Activated T-cell treated with anti-CD3 and anti-CD28 coated beads, Interleukin-2, amount 50 U/mL, for 24 hours (primary cell): ENCODE results near the gene RSRC1.
A peak's percentile ranks its signal among the peaks of the same experiment; 100 is the strongest.

Source experiments
- DNase-seq: peaks from one replicate; pipeline ENCODE4 v3.0.0-alpha.2; 2020
- H3K27ac Mint-ChIP-seq: 2 replicates; pipeline ENCODE4 v1.8.0; 2020; ENCODE audit warnings: mild to moderate bottlenecking, mixed read lengths
- H3K27me3 Mint-ChIP-seq: 2 replicates; pipeline ENCODE4 v1.8.0; 2020; ENCODE audit warnings: mixed read lengths
- H3K36me3 Mint-ChIP-seq: 2 replicates; pipeline ENCODE4 v1.8.0; 2020; ENCODE audit warnings: low read depth, mixed read lengths
- H3K4me1 Mint-ChIP-seq: 2 replicates; pipeline ENCODE4 v1.8.0; 2020; ENCODE audit warnings: low read depth, mixed read lengths
- H3K4me3 Mint-ChIP-seq: 2 replicates; pipeline ENCODE4 v1.8.0; 2020; ENCODE audit warnings: mild to moderate bottlenecking, moderate library complexity, mixed read lengths
- H3K9me3 Mint-ChIP-seq: 2 replicates; pipeline ENCODE4 v1.8.0; 2020; ENCODE audit warnings: mixed read lengths

Gene RSRC1

DNA sequence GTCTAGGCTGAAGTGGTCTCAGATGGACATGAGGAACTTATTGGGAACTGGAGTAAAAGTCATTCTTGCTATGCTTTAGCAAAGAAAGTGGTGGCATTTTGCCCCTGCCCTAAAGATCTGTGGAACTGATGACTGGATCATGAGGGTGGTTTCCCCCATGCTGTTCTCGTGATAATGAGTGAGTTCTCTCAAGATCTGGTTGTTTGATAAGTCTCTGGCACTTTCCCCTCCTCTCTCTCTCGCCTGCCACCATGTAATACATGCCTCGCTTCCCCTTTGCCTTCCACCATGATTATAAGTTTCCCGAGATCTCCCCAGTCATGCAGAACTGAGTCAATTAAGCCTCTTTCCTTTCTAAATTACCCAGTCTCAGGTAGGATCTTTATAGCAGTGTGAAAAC, 449.6 kb downstream of the RSRC1 start:
- H3K4me1 Mint-ChIP-seq, result peaks cover 4% of the 10 kb centered on the region
- H3K4me3 Mint-ChIP-seq, result no peak overlapping the region
- H3K9me3 Mint-ChIP-seq, result no peaks in the 10 kb centered on the region

GRCh38 chr3:158560979-158561378, 451.1 kb downstream of the RSRC1 start:
- no peaks in the 10 kb centered on the region for H3K36me3 Mint-ChIP-seq
- H3K9me3 Mint-ChIP-seq, result peaks cover 4% of the 10 kb centered on the region
- no peak overlapping the region for H3K4me3 Mint-ChIP-seq
- H3K4me1 Mint-ChIP-seq, result peaks cover 4% of the 10 kb centered on the region
- no peak for DNase-seq
- H3K27me3 Mint-ChIP-seq, result peaks cover 26% of the 10 kb centered on the region
- no peak overlapping the region for H3K27ac Mint-ChIP-seq

More for the DNA sequence above, 449.6 kb downstream of the RSRC1 start:
- Mint-ChIP-seq H3K27me3 (peaks cover 21% of the 10 kb centered on the region), H3K27ac (no peak overlapping the region), H3K36me3 (no peaks in the 10 kb centered on the region)
- no peak for DNase-seq

DNA sequence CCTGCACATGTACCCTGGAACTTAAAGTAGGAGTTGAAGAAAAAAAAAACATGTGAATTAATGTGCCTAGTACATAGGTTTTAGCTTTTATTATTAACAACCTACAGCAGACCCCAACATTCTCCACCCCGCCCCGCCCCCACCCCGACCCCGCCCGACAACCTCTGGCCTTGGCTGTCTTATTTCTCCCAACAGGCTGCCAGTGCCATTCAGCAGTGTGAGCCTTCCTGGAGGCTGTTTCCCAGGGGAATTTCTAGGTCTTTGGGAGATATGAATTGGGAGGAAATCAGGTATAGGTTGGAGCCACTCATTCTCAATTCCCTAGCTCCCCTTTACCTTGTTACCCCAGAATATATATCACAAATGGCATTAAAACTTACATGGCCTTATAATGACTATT, 452.8 kb downstream of the RSRC1 start:
- no peak overlapping the region for H3K4me3 Mint-ChIP-seq
- peaks cover 29% of the 10 kb centered on the region for H3K27me3 Mint-ChIP-seq
- DNase-seq, result no peak
- peaks cover 1% of the 10 kb centered on the region for H3K4me1 Mint-ChIP-seq
- H3K36me3 Mint-ChIP-seq, result no peaks in the 10 kb centered on the region
- H3K27ac Mint-ChIP-seq, result no peak overlapping the region
- peaks cover 4% of the 10 kb centered on the region for H3K9me3 Mint-ChIP-seq

GRCh38 chr3:158563076-158563475, 453.2 kb downstream of the RSRC1 start:
- Mint-ChIP-seq H3K4me1 (peaks cover 1% of the 10 kb centered on the region), H3K27me3 (peaks cover 33% of the 10 kb centered on the region), H3K36me3 (no peaks in the 10 kb centered on the region), H3K27ac (no peak overlapping the region), H3K9me3 (peaks cover 4% of the 10 kb centered on the region), H3K4me3 (no peak overlapping the region)
- no peak for DNase-seq

DNA sequence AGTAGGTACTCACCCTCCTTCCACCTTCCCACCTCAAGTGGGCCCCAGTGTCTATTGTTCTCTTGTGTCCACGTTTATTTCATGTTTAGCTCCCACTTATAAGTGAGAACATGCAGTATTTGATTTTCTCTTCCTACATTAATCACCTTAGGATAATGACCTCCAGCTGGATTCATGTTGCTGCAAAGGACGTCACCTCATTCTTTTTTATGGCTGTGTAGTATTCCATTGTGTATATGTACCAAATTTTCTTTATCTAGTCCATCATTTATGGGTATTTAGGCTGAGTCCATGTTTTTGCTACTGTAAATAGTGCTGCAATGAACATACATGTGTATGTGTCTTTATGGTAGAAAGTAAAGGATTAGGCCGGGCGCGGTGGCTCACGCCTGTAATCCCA, 455.2 kb downstream of the RSRC1 start:
- H3K4me3 Mint-ChIP-seq, result no peak overlapping the region
- H3K27me3 Mint-ChIP-seq, result peaks cover 42% of the 10 kb centered on the region
- H3K27ac Mint-ChIP-seq, result no peak overlapping the region
- DNase-seq, result no peak
- no peaks in the 10 kb centered on the region for H3K4me1 Mint-ChIP-seq
- no peaks in the 10 kb centered on the region for H3K36me3 Mint-ChIP-seq
- peaks cover 4% of the 10 kb centered on the region for H3K9me3 Mint-ChIP-seq

GRCh38 chr3:158568784-158569183, 458.9 kb downstream of the RSRC1 start:
- H3K4me3 Mint-ChIP-seq, result no peak overlapping the region
- H3K27ac Mint-ChIP-seq, result no peak overlapping the region
- DNase-seq, result no peak
- peaks cover 12% of the 10 kb centered on the region for H3K4me1 Mint-ChIP-seq
- peaks cover 4% of the 10 kb centered on the region for H3K9me3 Mint-ChIP-seq
- peaks cover 54% of the 10 kb centered on the region for H3K27me3 Mint-ChIP-seq
- H3K36me3 Mint-ChIP-seq, result no peaks in the 10 kb centered on the region

DNA sequence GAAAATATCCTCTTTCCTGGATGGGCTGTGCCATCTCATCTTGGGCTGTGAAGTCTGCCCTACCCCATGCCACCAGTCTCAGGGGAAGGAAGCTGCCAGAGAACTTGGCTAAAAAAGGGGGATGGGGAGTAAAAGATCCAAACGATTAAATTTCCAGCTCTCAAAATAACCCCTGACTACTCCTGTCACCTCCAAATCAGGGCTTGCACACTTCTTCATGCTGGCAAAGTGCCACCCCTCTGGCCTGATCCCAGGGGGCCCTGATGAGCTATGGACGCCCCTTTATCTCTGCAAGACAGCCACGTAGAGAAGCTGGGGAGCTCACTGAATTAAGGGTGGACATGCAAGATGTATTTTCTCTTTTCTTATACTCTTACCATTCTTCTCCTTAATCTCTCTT, 459.9 kb downstream of the RSRC1 start:
- H3K4me1 Mint-ChIP-seq, result peaks cover 12% of the 10 kb centered on the region
- H3K27ac Mint-ChIP-seq, result no peak overlapping the region
- peaks cover 54% of the 10 kb centered on the region for H3K27me3 Mint-ChIP-seq
- peaks cover 4% of the 10 kb centered on the region for H3K9me3 Mint-ChIP-seq
- DNase-seq, result no peak
- H3K4me3 Mint-ChIP-seq, result no peak overlapping the region
- H3K36me3 Mint-ChIP-seq, result no peaks in the 10 kb centered on the region

DNA sequence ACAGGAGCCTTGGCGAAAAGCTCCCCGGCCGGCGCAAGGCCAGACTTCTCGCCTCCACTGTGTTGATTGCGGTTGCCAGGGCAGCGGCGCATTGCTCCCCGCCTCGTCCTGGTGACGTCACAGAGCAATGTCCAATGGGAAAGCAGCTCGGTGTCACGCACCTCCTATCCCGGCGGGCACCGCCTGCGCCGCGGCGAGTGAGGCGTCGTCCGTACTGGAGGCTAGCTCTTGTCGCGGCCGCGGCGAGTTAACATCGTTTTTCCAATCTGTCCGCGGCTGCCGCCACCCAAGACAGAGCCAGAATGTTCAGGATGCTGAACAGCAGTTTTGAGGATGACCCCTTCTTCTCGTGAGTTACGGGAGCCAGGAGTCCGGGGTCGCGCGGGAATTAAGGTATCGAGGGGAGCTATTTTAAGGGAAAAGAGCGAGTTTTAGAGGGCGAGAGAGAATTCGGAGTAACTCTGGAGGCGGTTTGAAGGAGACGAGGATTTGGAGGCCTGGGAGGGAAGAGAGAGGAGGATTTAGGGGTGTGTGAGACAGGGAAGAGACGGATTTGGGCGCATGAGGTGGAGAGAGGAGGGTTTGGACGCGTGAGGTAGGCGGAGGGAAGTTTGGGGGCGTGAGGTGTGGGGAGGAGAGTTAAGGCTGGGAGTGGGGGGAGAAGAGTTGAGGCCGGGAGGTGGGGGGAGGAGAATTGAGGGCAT, 461.3 kb downstream of the RSRC1 start, which contains the start of gene MLF1:
TSS of gene MLF1 (plus strand) at position 196 of the 704 bp plus-strand sequence. CDS start at position 303, 107 bp downstream.
- H3K4me1 Mint-ChIP-seq, result peaks cover 12% of the 10 kb centered on the region
- peak; percentile 85 for DNase-seq
- H3K4me3 Mint-ChIP-seq, result peak within 1 kb of the TSS; percentile 78
- peaks cover 50% of the 10 kb centered on the region for H3K27me3 Mint-ChIP-seq
- no peaks in the 10 kb centered on the region for H3K9me3 Mint-ChIP-seq
- peak within 1 kb of the TSS; percentile 75 for H3K27ac Mint-ChIP-seq
- no peaks in the 10 kb centered on the region for H3K36me3 Mint-ChIP-seq

GRCh38 chr3:158571969-158572765, 462.3 kb downstream of the RSRC1 start:
- no peak for DNase-seq
- Mint-ChIP-seq H3K27me3 (peaks cover 47% of the 10 kb centered on the region), H3K4me3 (no peak overlapping the region), H3K36me3 (no peaks in the 10 kb centered on the region), H3K9me3 (no peaks in the 10 kb centered on the region), H3K4me1 (peaks cover 12% of the 10 kb centered on the region), H3K27ac (no peak overlapping the region)

DNA sequence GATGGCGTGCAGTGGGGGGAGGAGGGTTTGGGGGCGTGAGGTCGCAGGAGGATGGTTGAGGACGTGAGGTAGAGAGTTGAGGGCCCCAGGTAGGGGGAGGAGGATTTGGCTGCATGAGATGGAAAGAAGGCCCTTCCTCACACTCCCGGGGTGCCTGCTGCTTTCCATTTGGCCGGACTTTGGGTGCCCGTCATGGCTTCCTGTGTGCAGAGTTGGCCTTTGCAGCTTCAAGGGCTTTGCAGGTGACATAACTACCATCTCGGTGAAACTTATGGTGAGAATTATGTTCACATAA, 462.8 kb downstream of the RSRC1 start:
- no peaks in the 10 kb centered on the region for H3K9me3 Mint-ChIP-seq
- H3K36me3 Mint-ChIP-seq, result no peaks in the 10 kb centered on the region
- no peak overlapping the region for H3K27ac Mint-ChIP-seq
- peaks cover 42% of the 10 kb centered on the region for H3K27me3 Mint-ChIP-seq
- DNase-seq, result no peak
- H3K4me1 Mint-ChIP-seq, result peaks cover 12% of the 10 kb centered on the region
- H3K4me3 Mint-ChIP-seq, result no peak overlapping the region

- DNase-seq, result no peak
- no peaks in the 10 kb centered on the region for H3K36me3 Mint-ChIP-seq
- no peak overlapping the region for H3K4me3 Mint-ChIP-seq
- H3K9me3 Mint-ChIP-seq, result no peaks in the 10 kb centered on the region
- peaks cover 37% of the 10 kb centered on the region for H3K27me3 Mint-ChIP-seq
- H3K4me1 Mint-ChIP-seq, result peaks cover 12% of the 10 kb centered on the region
- no peak overlapping the region for H3K27ac Mint-ChIP-seq
Measured at GRCh38 chr3:158573714-158574113, 463.8 kb downstream of the RSRC1 start.

DNA sequence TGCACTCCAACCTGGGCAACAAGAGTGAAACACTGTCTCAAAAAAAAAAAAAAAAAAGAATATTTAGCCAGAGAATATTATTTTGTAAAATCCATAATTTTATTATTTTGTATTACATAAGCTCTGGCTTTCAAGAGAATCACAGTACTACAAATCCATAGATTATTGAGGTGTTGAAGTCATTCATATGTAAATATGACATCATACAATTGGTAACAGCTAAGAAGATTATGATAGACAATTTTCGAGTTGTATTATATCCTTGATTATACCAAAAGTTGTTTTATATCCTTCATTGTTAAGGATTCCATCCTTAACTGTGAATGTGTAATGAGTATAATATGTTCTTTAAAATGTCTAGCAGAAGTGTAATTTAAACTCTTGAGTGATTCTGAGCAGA, 464.8 kb downstream of the RSRC1 start:
- peaks cover 12% of the 10 kb centered on the region for H3K4me1 Mint-ChIP-seq
- H3K27ac Mint-ChIP-seq, result no peak overlapping the region
- peaks cover 29% of the 10 kb centered on the region for H3K27me3 Mint-ChIP-seq
- no peak for DNase-seq
- H3K9me3 Mint-ChIP-seq, result no peaks in the 10 kb centered on the region
- no peak overlapping the region for H3K4me3 Mint-ChIP-seq
- no peaks in the 10 kb centered on the region for H3K36me3 Mint-ChIP-seq

- no peaks in the 10 kb centered on the region for H3K4me1 Mint-ChIP-seq
- DNase-seq, result no peak
- H3K9me3 Mint-ChIP-seq, result no peaks in the 10 kb centered on the region
- no peak overlapping the region for H3K4me3 Mint-ChIP-seq
- H3K36me3 Mint-ChIP-seq, result no peaks in the 10 kb centered on the region
- H3K27ac Mint-ChIP-seq, result no peak overlapping the region
- H3K27me3 Mint-ChIP-seq, result peaks cover 10% of the 10 kb centered on the region
Measured at GRCh38 chr3:158590223-158590622, 480.3 kb downstream of the RSRC1 start.
